ENCODE measurements around the gene RPN1.

The RPN1 gene

GRCh38 chr3:128648940-128649663, 1.5 kb downstream of the RPN1 start:
- DNase-seq, result no peak

- DNase-seq, result no peak
Measured at GRCh38 chr3:128648402-128648801, 2.2 kb downstream of the RPN1 start.

- DNase-seq, result no peak
Measured at GRCh38 chr3:128647307-128647706, 3.3 kb downstream of the RPN1 start.

- no peak for DNase-seq
Measured at GRCh38 chr3:128634075-128634611, 16.5 kb downstream of the RPN1 start.

GRCh38 chr3:128632301-128632700, 18.3 kb downstream of the RPN1 start:
- peak in 1 of 2 donors; percentile 11 for DNase-seq

- no peak for DNase-seq
Measured at GRCh38 chr3:128629936-128630335, 20.7 kb downstream of the RPN1 start.

GRCh38 chr3:128625409-128625945, 25.1 kb downstream of the RPN1 start:
- no peak for DNase-seq

GRCh38 chr3:128624526-128625138, 26.0 kb downstream of the RPN1 start:
- DNase-seq, result no peak

GRCh38 chr3:128623762-128624176, 26.8 kb downstream of the RPN1 start:
- no peak for DNase-seq

- DNase-seq, result no peak
Measured at GRCh38 chr3:128621931-128622330, 28.7 kb downstream of the RPN1 start.

GRCh38 chr3:128621234-128621633, 29.4 kb downstream of the RPN1 start:
- DNase-seq, result no peak

- no peak for DNase-seq
Measured at GRCh38 chr3:128620268-128620691, 30.3 kb downstream of the RPN1 start.

- DNase-seq, result peak; percentile 83 to 90
Measured at GRCh38 chr3:128619146-128619890, 31.3 kb downstream of the RPN1 start.

GRCh38 chr3:128618398-128618726, 32.3 kb downstream of the RPN1 start:
- no peak for DNase-seq

GRCh38 chr3:128617557-128618397, 32.8 kb downstream of the RPN1 start:
- DNase-seq, result peak; percentile 98

- DNase-seq, result no peak
Measured at GRCh38 chr3:128617270-128617556, 33.4 kb downstream of the RPN1 start.

GRCh38 chr3:128616516-128617269, 33.9 kb downstream of the RPN1 start:
- no peak for DNase-seq

- DNase-seq, result no peak
Measured at GRCh38 chr3:128614076-128614475, 36.5 kb downstream of the RPN1 start.

- no peak for DNase-seq
Measured at GRCh38 chr3:128613083-128613829, 37.4 kb downstream of the RPN1 start.

GRCh38 chr3:128610451-128611070, 40.1 kb downstream of the RPN1 start:
- no peak for DNase-seq

- no peak for DNase-seq
Measured at GRCh38 chr3:128609294-128609693, 41.3 kb downstream of the RPN1 start.

All from inflammatory macrophage (primary cell).